Glutamatergic neuron (in vitro differentiated cells): ENCODE measurements around the gene SAMD4A. TPM values are rescaled to one million over a fixed set of nuclear protein-coding genes. Genes with fewer than 3 reads are reported as not detected.

ENCODE experiments used
- DNase-seq: peaks from one replicate; pipeline ENCODE4 v3.0.0; 2022
- H3K27ac Mint-ChIP-seq: one replicate; pipeline ENCODE4 v1.8.0; 2020; ENCODE audit warnings: mild to moderate bottlenecking, mixed read lengths, inconsistent platforms; ENCODE audit not compliant: unreplicated experiment
- H3K27me3 Mint-ChIP-seq: one replicate; pipeline ENCODE4 v1.8.0; 2020; ENCODE audit warnings: mild to moderate bottlenecking, moderate library complexity, mixed read lengths, inconsistent platforms; ENCODE audit not compliant: unreplicated experiment
- H3K36me3 Mint-ChIP-seq: one replicate; pipeline ENCODE4 v1.8.0; 2020; ENCODE audit warnings: mild to moderate bottlenecking, mixed read lengths, inconsistent platforms; ENCODE audit not compliant: unreplicated experiment
- H3K4me1 Mint-ChIP-seq: one replicate; pipeline ENCODE4 v1.8.0; 2020; ENCODE audit warnings: mild to moderate bottlenecking, low read depth, mixed read lengths, inconsistent platforms; ENCODE audit not compliant: unreplicated experiment
- H3K4me3 Mint-ChIP-seq: one replicate; pipeline ENCODE4 v1.8.0; 2020; ENCODE audit warnings: mild to moderate bottlenecking, mixed read lengths, inconsistent platforms; ENCODE audit not compliant: unreplicated experiment
- H3K9me3 Mint-ChIP-seq: one replicate; pipeline ENCODE4 v1.8.0; 2020; ENCODE audit warnings: mild to moderate bottlenecking, moderate library complexity, mixed read lengths, inconsistent platforms; ENCODE audit not compliant: unreplicated experiment
- total RNA-seq: library from RNA; stranded (reverse); fragmentation: NEBNext Ultra II Directional; extraction: Animal tissue kit (Norgen Biotek cat#: 25700); gene quantifications from one replicate; pipeline ENCODE4 v1.2.1, GENCODE V29; 2021; ENCODE audit not compliant: unreplicated experiment
- TF ChIP-seq, protein P1 (sequence below): fragments of 200-600 bp; sonication (generic); IDR thresholded peaks from one replicate; pipeline ENCODE4 v1.5.0; 2021; ENCODE audit not compliant: partially characterized antibody, unreplicated experiment

Gene SAMD4A
- total RNA-seq, 1 donor from 2014 or later = 0.56 TPM

DNA sequence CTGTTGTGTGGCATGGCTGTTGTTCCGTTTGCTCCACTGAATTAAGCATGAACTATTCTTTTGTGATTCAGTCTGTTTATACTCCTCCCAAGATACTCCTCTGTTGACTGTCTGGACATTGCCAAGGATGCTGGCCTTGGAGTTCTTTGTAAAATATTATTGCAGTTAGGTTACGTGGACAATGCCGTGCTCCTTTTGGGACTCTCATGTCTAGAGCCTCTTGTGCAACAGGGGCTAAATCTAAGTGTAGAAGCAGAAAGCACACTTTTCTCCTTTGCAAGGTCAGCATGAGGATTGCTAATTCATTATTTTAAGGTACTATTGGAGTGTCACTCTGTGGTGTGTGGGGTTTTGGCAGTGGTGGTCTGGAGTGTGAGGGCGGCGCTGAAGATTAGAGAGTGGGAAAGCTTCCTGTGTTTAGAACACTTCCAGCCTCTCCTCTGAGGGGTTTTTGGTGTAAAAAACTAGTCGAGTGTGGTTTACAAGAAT, 125.4 kb downstream of the SAMD4A start:
- TF ChIP-seq, protein P1, sequence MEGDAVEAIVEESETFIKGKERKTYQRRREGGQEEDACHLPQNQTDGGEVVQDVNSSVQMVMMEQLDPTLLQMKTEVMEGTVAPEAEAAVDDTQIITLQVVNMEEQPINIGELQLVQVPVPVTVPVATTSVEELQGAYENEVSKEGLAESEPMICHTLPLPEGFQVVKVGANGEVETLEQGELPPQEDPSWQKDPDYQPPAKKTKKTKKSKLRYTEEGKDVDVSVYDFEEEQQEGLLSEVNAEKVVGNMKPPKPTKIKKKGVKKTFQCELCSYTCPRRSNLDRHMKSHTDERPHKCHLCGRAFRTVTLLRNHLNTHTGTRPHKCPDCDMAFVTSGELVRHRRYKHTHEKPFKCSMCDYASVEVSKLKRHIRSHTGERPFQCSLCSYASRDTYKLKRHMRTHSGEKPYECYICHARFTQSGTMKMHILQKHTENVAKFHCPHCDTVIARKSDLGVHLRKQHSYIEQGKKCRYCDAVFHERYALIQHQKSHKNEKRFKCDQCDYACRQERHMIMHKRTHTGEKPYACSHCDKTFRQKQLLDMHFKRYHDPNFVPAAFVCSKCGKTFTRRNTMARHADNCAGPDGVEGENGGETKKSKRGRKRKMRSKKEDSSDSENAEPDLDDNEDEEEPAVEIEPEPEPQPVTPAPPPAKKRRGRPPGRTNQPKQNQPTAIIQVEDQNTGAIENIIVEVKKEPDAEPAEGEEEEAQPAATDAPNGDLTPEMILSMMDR = no peak
- Mint-ChIP-seq H3K36me3 (peaks cover 10% of the 10 kb centered on the region), H3K4me1 (no peaks in the 10 kb centered on the region), H3K4me3 (no peak overlapping the region), H3K9me3 (no peaks in the 10 kb centered on the region), H3K27me3 (peaks cover 2% of the 10 kb centered on the region), H3K27ac (no peak overlapping the region)
- no peak for DNase-seq

DNA sequence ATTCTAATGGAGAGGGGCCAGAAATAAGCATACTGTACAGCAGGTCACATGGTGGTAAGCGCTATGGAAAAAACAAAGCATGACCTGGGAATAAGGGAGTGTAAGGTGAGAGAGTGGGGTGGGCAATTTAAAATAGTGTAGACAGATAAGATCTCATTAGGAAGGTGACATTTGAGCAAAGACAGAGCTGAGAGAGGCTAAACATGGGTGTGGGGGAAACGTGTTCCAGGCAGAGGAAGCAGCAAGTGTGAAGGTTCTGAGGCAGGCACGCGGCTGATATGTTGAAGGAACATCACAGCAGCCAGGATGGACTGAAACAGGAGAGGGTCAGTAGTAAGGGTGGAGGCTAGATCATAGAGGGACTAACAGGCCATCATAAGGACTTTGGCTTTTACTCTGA, 126.8 kb downstream of the SAMD4A start:
- no peak overlapping the region for H3K4me3 Mint-ChIP-seq
- DNase-seq = no peak
- H3K4me1 Mint-ChIP-seq = no peaks in the 10 kb centered on the region
- TF ChIP-seq, protein P1 = no peak
- no peaks in the 10 kb centered on the region for H3K9me3 Mint-ChIP-seq
- peaks cover 2% of the 10 kb centered on the region for H3K27me3 Mint-ChIP-seq
- peaks cover 10% of the 10 kb centered on the region for H3K36me3 Mint-ChIP-seq
- H3K27ac Mint-ChIP-seq = no peak overlapping the region

DNA sequence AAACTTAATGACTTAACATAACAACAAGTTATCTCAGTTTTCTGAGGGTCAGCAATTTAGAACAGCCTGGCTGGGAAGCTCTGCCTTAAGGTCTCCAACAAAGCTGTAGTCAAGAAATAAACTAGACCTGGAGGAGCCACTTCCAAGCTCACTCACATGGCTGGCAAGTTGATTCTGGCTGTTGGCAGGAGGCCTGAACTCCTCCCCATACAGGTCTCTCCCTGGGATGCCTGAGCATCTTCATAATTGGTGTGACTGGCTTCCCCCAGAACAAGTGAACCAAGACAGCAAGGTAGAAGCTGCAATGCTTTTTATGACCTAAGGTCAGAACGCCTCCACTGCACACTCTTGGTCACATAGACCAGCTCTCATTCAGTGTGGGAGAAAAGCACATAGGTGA, 128.3 kb downstream of the SAMD4A start:
- Mint-ChIP-seq H3K36me3 (peaks cover 10% of the 10 kb centered on the region), H3K4me1 (peaks cover 3% of the 10 kb centered on the region), H3K27ac (no peak overlapping the region), H3K4me3 (no peak overlapping the region), H3K27me3 (peaks cover 2% of the 10 kb centered on the region), H3K9me3 (no peaks in the 10 kb centered on the region)
- DNase-seq = no peak
- TF ChIP-seq, protein P1 = no peak

DNA sequence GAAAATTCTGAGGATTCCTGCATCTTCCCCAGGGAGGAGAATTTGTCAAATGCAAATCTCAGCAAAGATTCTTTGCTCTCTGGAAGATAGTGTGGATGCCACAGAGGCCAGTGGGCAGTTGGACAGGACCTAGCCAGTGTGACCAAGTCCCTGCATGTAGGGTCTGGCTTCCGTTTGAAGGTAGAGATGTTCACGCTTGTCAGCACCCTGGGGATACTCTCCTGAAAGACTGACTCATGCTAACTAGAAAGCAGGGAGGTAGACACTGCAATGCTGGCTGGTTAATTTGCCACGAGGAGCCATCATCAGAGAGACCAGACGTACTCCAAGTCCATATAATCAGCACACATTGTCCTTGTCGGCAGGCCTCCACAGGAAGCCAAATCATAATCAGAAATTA, 130.1 kb downstream of the SAMD4A start:
- H3K27ac Mint-ChIP-seq = no peak overlapping the region
- H3K9me3 Mint-ChIP-seq = no peaks in the 10 kb centered on the region
- peaks cover 2% of the 10 kb centered on the region for H3K27me3 Mint-ChIP-seq
- peaks cover 3% of the 10 kb centered on the region for H3K4me1 Mint-ChIP-seq
- TF ChIP-seq, protein P1 = no peak
- H3K4me3 Mint-ChIP-seq = no peak overlapping the region
- no peak for DNase-seq
- peaks cover 10% of the 10 kb centered on the region for H3K36me3 Mint-ChIP-seq

DNA sequence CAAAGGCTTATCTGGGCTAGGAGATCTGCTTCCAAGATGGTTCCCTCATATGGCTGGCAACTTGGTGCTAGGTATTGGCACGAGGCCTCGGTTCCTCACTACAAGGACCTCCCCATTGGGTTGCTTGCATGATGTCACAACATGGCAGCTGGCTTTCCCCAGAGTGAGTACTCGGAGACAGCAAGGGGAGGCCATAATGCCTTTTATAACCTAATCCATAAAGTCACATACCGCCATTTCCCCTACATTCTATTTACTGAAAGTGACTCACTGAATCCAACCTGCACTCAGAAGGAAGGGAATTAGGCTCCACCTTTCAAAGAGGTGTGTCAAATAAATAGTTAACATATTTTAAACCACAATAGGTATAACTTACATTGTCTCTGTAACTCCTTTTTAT, 130.9 kb downstream of the SAMD4A start:
- no peak overlapping the region for H3K27ac Mint-ChIP-seq
- TF ChIP-seq, protein P1 = no peak

More for the DNA sequence above, 130.9 kb downstream of the SAMD4A start:
- H3K4me1 Mint-ChIP-seq = peaks cover 3% of the 10 kb centered on the region
- H3K36me3 Mint-ChIP-seq = peaks cover 10% of the 10 kb centered on the region
- H3K27me3 Mint-ChIP-seq = peaks cover 2% of the 10 kb centered on the region
- H3K9me3 Mint-ChIP-seq = no peaks in the 10 kb centered on the region
- no peak for DNase-seq
- no peak overlapping the region for H3K4me3 Mint-ChIP-seq
